Measurements from ENCODE around the gene C6orf136.
"Not testable (repeated sequence)": the region's sequence is repeated elsewhere in the genome, so short reads cannot be mapped to it uniquely, and the experiment has no call there.

C6orf136 gene

DNA sequence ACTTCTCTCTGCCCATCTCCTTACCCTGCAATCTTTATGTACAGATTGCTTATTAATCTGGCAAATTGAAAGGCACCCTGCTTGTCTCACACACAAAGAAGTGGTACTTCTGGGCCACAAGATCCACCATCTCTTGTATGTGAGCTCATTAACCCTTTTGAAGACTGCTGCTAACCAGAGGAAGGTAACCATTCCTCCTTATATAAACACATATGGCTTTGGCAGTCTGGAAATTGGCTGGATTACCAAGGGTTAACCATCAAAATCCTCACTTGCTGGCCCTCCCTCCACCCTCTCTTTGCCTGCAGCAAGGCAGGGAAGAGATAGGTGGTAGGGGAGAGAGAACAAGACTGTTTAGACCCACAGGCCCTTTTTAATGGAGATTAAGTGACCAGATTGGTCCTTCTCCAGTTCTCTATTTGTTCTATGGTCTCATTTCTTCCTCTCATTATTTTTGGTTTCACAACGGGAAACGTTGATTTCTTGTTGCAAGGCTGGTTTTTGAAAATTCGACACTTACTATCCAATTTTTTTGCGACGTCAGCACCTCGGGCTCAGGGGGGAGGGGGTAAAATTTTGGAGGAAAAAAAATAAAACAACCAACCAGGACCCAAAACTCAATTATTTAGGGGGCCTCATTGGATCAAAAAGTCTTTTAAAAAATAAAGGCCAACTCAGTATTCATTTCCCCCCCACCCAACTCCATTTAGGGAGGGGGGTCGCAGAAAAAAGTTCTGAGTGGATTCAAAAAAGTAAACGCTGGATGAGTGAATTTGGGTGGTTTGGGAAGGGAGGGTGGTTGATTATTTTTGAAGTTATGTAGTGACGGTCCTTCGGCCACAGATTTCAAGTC, 30.7 kb upstream of the C6orf136 start:
- no peak for DNase-seq

DNA sequence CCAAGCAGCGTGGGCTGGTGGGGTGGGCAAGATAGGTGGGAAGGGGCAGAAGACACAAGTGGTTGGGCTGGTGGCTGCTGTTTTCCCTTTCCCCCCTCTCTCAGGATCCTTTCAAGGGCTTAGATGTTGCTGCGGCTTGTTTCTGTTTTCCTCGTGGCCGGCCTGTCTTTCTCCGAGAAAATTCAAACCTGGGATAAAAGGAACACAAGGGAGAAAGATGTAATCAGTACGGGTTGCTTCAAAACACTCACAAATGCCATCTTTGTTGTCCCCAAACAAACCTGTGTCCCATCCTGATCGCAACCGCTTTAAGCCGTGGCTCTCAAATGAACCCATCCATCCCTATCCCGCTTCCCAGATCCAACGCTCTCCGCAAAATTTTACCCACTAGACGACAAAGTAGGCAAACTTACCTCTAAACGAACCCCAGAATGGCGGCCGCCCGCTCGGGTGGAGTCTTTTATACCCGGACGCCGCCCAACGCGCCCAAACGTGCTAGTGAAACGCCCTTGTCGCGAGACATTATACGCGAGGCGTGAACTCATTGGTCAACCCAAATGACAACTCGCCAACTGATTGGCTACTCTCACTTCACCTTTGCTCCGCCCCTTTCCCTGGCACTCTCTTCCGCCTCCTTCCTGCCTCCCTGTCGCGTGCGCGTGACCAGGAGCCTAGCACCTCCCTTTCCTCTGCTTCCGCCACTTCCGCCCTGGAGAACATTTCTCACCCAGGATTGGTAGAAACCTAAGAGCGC, 29.9 kb upstream of the C6orf136 start, which contains the start of gene PPP1R10:
TSS of gene PPP1R10 (minus strand) at position 433 of the 754 bp plus-strand sequence. CDS start 7,299 bp downstream, outside the sequence.
- DNase-seq = peak; percentile 99

DNA sequence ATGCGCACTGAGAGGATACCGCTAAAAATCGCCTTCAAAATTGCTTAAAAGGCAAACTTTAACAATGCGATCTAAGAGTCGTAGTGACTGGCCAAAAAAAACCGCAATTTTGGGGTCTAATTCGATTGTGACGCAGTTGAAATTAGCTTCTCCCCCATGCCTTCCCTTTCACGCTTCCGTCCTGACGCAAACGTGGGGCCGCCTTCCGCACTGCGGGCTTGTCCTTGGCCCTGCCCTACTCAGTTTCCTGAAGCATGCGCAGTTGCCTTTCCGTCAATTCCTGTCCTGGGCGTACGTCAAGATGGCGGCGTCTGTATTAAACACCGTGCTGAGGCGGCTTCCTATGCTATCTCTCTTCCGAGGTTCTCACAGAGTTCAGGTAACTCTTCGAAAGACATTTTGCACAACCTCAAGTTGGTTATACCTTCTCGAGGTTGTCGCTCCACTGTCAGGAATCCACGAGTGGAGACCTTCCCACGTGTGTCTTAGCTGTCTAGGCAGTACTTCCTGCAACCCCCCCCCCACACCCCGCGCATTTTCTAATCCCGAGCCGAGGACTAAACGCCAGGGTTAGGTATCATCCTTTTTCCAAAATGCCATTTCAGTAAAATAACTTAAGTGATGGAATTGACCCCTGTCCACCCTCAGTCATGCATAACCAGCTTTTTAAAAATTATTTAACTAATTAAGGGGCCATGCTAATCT, 29.2 kb upstream of the C6orf136 start, which contains the start of gene MRPS18B:
TSS of gene MRPS18B (plus strand) at position 276 of the 705 bp plus-strand sequence. CDS start at position 302, 26 bp downstream.
- peak; percentile 79 for DNase-seq

DNA sequence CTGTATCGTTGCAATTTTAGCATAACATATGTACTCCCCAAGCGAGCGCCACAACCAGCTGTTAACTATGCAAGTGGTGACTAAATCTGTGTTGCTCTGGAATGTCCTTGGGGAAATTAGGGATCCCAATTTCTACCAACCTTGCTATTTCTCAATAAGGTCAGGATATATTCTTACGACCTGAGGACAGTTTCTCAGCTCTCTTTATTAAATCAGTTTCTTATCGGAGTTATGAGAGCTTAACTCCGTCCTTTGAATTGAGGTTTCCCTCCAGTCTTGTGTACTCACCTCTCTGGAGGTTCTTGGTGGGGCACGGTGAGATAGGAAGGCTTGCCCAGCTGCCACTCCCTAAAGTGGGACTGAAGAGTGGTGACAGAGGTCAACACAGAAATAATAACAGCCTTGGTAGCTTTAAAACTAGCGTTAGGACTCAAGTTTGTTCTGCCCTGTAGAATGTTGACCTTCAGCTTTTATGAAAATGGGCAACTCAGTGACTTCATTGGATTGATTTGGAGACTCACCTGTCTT, 28.6 kb upstream of the C6orf136 start:
- DNase-seq = no peak

DNA sequence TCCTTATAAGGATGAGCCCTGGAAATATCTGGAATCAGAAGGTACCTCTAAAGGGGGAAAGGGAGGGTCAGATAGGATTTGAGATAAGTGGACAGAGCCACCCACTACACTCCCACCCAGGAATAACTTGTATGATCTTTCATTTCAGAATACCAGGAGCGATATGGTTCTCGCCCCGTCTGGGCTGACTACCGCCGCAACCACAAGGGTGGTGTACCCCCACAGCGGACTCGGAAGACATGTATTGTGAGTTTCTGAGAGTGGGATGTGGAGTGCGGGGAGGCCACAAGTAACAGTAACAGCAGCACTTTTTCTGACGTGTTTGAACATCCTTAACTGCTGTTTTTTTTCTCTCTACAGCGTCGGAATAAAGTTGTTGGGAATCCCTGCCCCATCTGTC, 27.4 kb upstream of the C6orf136 start:
- no peak for DNase-seq

DNA sequence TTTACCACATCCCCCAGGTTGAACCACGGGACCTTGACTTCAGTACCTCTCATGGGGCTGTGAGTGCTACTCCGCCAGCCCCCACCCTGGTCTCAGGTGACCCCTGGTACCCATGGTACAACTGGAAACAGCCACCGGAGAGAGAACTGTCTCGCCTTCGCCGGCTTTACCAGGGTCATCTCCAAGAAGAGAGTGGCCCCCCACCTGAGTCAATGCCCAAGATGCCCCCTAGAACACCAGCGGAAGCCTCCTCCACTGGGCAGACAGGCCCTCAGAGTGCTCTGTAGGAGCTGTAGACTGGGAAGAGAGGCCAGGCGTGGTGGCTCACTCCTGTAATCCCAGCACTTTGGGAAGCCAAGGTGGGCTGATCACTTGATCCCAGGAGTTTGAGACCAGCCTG, 21.4 kb upstream of the C6orf136 start:
- no peak for DNase-seq

DNA sequence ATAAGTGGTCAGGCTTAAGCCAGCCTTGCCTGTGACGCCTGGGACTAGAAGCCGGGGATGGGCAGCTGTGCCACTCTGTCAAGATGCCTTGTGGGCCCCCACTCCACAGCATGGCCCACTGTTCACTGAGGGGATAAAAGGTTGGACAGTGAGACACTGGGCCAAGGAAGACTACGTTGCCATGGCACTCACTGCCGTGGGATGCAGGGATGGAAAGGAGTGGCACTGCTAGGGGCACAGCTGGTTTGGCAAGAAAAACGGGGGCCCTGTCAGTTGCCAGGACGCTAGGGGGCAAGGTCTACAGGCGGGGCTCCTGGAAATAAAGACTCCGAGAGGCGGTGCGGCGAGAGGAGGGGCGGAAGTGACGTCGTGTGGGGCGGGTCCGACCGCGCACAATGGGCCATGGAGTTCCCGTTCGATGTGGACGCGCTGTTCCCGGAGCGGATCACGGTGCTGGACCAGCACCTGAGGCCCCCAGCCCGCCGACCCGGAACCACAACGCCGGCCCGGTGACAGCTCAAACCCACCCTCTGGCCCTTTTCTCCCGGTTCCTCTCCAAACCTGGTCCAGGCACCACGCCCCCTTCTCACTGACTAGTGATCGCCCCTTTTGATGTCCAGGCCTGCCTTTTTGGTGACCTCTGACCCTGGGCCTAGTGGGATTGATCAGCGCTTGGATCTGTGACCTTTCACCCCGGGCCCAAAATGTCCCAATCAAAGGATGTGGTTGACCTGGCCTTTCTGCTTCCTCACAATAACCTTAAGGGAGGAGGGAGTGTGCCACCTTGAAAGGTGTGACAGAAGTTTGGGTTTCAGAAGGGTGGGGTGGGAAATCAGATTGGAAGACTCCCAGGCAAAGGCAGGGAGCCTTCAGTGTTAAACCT, 20.2 kb upstream of the C6orf136 start, which contains the start of gene ATAT1:
TSS of gene ATAT1 (plus strand) at position 391 of the 883 bp plus-strand sequence.
- DNase-seq = no peak

DNA sequence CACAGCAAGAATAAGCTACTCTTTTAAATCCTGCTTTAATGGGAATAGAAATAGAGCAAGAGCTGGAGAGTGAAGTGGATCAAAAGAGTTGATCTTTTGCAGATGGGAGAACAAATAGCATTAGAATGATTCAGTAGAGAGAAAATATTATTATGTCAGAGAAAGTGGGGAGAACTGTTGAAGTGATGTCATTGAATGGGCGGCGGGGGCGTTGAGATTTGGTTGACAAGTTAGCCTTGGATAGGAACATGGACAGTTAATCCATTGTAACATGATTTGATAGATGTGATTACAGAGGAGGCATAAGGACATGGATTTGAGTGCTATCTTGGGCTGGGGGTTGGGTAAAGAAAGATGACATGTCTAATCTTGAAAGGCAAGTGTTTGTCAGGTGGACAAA, 11.1 kb upstream of the C6orf136 start:
- DNase-seq = no peak

DNA sequence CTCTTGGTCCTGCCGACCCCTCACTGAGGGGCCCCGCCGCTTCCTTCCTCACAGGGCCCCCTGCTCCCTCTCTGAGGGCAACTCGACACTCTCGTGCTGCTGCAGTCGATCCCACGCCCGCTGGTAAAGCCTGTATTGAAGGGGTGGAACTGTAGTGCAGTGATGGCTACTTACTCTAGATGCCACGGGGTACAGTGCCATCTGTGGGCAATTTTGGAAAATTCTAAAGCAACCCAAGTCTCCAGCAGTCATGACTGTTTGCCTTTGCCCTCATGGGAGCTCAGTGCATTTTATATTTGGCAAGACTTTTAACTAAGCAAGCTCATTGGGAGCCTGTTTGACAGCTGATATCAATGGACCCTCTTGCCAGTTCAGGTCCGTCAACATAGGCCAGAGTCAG, 6.5 kb upstream of the C6orf136 start:
- no peak for DNase-seq

DNA sequence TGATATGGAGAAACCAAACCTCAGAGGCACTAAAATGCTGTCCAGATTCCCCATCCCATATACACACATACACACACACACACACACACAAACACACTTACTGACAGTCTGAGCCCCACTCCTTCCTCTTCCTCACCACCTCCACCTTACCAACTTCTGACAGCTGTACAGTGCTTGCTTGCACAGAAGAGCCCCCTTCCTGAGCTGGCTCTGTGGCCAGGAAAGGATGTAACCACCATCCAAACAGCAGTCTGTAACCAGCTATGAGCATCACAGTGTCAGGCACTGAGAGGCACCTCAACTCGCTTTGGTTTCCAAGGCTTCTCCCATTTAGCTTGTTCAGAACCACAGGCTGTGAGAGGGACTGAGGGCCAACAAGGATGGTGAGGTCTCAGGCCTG, 5.9 kb upstream of the C6orf136 start:
- DNase-seq = no peak

DNA sequence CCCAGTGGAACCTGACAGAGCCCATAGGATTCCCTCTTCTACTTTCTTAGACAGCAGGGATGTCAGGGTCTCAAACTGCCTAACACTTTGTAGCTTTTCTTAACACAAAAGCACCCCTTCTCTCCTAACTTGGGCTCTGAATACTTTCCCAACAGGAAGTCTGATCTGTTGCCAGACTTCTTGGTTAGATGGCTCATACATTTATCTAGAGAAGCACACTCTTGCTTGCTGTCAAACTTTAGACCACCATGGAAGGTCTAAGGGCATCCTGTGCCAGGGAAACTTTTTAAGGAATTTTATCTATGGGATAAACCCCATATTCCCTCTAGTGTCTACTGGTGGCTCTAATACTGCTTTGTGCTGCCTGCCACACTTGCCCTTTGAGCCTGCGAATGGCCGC, 3.3 kb upstream of the C6orf136 start:
- no peak for DNase-seq

DNA sequence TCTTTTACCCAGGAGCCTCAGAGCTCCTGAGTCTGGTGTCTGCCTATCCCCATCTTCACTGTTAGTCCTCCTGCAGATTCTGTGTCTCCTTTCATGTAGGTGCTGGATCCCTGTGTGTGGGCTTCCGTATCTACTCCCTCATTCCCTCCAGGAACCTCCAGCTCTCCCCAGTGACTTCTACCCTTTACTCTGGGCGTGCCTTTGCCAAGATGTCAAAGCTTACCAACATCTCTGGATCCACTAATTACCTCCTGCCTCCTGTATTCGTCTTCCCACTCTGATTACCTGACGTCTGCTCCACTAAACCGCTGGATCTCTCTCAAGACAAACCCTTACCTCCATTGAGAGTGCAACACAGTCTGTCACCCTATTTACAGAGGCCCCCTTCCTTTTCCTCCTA, 2.2 kb upstream of the C6orf136 start:
- no peak for DNase-seq

DNA sequence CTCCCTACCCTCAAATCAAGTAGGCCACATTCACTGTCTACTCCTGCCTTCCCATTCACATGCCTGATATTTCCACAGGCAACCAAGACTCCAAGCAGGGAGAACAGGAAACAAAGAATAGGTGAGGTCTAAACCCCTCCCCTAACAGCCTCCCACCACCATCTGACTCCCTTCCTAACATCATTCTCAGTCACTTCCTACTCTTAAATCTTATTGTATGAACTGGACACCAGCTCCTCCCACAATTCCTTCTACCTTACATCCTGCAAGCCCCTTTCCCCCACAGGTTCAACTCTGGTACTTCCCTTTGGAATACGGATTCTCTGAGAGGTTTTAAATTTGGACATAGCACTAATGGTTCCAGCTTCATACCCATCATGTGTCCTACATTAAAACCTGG, 944 bp upstream of the C6orf136 start:
- no peak for DNase-seq

DNA sequence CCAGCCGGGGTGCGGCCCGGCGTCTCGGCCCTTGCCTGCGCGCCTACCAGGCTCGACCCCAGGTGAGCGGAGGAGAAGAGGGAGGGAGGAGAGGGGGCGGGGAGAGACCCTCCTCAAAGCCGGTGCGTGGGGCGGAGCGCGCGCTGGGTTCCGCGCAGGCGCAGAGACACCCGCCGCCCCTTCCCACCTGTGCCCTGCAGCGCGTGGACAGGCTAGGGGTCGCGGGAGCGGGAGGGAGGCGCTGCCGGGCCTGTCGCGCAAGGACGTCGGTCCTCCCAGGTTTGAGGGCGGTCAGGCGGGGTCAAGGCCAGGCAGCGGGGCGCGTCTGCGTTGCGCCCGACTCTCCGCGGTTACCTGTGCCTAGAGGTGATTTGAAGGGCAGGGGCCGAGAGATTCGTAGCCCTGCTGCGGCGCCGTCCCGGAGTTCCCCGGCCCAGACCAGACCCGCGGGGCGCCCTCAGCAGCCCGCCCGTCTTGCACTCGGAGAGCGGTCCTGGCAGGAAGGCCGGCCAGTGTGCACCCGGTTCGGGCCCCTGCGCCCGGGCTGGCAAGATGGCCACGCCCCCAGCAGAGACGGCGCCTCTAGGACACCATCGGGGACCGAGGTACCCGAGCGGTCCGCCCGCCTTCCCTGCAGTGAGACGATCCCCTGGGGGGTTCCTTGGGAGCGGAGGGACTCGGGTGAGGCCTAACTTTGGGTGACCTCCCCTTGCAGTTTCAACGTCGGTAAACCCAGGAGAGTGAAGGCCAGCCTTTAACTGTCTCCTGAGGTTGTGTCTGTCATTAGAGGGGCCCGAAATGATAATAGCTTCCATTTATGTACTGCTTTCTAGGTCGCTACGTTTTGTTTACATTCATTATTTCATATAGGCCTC, 546 bp downstream of the C6orf136 start:
- DNase-seq = no peak

DNA sequence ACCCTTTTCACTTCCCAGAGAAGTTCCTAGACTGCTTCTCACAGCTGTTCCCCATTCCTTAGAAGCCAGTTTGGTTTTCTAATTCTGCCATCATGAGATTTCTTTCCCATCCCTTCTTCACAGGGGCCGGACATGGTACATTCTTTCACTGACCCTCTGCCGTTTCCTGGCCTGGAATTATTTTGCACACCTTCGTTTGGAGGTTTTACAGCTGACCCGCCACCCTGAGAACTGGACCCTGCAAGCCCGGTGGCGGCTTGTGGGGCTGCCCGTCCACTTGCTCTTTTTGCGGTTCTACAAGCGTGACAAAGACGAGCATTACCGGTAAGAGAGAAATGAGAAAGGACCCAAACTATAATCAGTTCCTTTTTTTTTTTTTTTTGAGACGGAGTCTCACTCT, 4.2 kb downstream of the C6orf136 start:
- DNase-seq = no peak

DNA sequence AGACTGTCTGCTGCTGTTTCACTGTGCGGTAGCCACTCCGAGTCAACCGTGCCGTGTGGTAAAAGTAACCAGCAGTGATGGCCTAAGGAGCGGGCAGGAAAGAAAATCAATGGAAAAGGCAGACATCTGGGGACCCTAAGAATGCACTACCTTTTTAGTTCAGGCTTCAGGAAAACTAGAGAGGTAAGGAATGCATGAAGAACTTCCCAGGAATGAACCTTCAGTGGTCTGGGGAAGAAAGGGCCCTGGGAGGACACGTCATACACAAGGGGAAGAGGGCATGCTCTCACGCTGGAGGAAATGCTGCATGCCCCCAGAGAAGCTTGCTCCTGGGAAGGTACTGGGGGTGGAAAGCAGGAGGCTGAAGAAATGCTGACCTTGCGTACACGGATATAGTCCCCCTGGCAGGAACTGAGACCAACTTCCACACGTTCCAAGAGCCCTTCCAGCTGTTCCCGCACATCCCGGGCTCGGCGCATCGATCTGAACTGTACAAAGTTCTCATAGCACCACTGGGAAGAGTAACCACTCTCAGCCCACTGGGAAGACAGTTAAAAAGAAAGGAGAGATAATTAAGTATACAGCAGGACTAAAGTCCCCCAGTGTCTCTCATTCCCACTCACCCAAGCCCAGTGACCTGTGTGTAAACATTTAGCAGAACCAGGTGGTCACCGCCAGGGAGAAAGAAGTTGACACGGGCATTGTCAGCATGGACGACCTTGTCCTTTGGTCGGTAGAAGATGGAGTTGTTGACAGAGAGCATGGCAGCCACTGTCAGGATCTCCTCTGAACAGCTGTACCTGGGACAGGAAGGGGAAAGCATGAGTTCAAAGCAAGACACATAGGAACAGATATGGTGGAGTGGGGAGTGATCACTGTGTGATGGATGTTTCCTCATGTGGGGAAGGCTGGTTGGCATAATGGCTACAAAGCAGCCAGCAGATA, 8.1 kb downstream of the C6orf136 start:
- DNase-seq = no peak

DNA sequence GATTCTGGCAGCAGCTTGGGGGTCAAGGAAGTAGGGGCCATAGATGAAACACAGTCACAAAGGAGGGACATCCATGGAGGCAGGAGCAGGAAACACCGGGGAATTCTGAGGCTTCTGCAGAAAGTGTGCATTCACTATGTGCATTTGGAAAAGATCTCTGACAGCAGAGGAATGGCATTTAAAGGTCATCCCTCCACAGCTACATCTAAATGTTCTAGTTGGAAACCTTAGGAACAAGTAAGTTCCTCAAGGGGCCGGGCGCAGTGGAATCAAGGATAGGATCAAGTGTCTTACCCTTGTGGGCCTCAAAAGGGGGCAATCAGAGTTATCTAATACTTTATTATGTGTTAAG, 8.8 kb downstream of the C6orf136 start:
- DNase-seq = no peak

DNA sequence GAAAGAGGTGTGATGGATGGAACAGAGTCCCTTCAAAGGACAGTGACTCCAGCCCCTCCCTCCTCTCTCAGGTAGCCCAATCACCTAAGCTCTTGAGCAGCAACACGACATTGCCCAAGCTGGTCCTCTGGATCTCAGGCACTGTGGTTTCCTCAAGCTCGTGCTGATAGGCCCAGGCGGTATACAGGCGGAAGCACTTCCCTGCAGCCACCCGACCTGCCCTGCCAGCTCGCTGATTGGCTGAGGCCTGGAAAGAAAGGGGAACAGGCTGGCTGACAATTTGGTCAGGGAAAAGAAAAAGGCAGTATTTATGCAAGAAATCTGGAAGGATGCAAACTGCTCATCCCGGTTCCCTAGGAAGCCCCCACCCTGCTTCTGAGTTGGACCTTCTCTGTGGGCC, 9.6 kb downstream of the C6orf136 start:
- no peak for DNase-seq

DNA sequence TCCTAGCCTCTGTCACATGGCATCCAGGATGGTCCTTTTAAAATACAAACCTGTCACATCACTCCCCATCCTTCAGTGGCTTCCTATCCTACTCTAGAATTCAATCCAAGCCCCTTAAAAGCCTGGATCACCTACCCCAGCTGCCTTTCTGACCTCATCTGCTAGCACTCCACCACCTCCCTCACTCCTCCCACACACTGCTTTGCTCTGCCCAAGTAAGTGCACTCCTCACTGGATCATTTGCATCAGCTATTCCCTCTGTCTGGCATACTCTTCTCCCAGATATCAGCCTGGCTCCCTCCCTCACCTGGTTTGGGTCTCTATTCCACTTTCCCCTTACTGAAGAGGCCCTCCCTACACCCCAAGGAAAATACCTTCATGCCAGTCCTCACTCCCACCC, 10.5 kb downstream of the C6orf136 start:
- no peak for DNase-seq

DNA sequence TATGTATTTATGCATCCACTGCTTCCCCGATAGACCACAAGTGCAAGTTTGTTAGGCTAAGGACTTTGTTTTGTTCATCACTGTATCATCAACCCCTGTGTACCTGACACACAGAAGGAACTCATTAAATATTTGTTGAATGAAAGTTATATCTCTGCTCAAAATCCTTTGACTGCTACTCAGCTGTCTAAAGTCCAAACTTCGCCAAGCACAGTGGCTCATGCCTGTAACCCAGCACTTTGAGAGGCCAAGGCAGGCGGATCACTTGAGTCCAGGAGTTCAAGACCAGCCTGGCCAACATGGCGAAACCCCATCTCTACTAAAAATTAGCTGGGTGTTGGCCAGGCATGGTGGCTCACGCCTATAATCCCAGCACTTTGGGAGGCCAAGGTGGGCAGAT, 11.0 kb downstream of the C6orf136 start:
- not testable (repeated sequence) for DNase-seq
